SHP77 (cell line): ENCODE data around the gene GRIN1.
A peak's percentile ranks its signal among the peaks of the same experiment; 100 is the strongest.

Experiments
- DNase-seq, 2 experiments: peaks; one replicate each; lab custom pipeline; 2025; lab: John Stamatoyannopoulos, UW

The GRIN1 gene

DNA sequence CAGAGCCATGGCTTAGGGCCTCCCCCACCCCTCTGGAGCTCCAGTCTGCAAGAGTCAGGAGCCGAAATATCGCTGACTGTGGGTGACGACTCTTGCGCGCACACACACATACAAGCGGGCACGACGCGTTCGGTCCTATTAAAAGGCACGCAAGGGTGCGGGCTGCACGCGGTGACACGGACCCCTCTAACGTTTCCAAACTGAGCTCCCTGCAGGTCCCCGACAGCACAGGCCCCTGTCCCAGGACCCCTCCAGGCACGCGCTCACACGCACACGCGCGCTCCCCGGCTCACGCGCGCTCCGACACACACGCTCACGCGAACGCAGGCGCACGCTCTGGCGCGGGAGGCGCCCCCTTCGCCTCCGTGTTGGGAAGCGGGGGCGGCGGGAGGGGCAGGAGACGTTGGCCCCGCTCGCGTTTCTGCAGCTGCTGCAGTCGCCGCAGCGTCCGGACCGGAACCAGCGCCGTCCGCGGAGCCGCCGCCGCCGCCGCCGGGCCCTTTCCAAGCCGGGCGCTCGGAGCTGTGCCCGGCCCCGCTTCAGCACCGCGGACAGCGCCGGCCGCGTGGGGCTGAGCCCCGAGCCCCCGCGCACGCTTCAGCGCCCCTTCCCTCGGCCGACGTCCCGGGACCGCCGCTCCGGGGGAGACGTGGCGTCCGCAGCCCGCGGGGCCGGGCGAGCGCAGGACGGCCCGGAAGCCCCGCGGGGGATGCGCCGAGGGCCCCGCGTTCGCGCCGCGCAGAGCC lies at the start of gene GRIN1:
Gene GRIN1 (plus strand): TSS at position 433 of the 746 bp plus-strand sequence. CDS start 333 bp downstream, outside the sequence.
- no peak for DNase-seq

DNA sequence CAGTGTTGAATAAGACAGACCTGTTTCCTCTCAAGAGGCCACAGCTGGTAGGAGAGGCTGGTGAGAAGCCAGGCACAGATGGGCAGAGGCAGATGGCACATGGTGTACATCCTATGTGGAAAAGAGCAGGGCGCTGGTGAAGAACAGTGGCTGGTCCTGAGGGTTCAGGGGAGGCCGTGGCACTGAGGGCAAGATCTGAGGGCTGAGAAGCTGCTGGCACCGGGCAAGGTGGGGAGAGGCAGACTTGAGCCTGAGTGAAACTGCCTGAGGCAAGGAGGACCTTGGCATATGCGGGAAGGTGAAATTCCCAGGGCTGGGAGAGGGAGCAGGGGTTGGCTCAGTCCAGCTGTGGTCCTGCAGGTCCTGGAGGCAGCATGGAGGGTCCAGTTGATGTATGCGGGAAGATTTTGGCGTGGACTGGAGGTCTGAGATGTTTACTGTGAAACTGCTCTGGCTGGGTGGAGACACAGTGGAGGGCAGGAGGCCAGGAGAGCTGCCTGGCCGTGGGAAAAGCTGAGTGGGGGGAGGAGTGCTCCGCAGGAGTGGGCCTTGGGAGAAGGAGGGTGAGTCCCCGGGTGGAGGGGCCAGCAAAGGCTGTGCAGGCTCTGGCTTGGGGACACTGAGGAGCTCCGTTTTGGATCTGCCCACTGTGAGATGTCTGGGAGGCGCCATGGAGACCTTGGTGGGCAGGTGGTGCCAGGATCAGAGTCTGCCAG lies 49.6 kb upstream of the GRIN1 start:
- DNase-seq: no peak

GRCh38 chr9:137095664-137096517 lies 43.1 kb upstream of the GRIN1 start:
- DNase-seq: peak in 1 of 2 experiments; percentile 10

- DNase-seq: no peak
Measured at GRCh38 chr9:137096785-137097546, 42.0 kb upstream of the GRIN1 start.

DNA sequence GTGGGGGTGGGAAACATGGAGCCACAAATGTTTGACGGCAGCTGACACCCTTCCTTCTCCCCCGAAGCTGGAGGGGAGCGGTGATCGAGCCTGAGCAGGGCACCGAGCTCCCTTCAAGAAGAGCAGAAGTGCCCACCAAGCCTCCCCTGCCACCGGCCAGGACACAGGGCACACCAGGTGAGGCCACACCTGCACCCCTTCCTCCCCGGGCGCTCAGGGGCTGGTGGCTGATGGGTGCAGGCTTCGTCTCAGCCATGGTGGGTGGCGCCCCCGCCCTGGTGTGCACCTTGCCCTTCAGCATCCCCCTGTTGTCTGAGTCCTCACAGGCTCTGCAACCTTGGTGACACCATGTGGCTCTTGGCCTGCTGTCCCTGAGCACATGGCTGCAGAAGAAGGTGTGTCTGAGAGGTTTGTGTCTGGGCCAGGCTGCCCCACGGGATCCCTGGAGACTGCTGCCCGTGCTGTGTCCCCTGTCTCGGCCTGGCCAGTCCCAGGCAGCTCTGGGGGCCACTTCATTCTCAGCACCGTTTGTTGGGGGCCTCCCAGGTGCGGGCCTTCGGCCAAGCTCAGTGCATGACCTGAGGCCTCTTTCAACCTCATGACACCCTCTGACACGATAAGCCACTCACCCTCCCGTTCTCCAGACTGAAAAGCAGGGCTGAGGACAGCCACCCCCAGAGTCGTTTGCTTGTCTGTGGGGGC lies 41.0 kb upstream of the GRIN1 start:
- DNase-seq: no peak

- no peak for DNase-seq
Measured at GRCh38 chr9:137099231-137099630, 39.7 kb upstream of the GRIN1 start.

- DNase-seq: no peak
Measured at GRCh38 chr9:137103206-137103999, 35.6 kb upstream of the GRIN1 start.

DNA sequence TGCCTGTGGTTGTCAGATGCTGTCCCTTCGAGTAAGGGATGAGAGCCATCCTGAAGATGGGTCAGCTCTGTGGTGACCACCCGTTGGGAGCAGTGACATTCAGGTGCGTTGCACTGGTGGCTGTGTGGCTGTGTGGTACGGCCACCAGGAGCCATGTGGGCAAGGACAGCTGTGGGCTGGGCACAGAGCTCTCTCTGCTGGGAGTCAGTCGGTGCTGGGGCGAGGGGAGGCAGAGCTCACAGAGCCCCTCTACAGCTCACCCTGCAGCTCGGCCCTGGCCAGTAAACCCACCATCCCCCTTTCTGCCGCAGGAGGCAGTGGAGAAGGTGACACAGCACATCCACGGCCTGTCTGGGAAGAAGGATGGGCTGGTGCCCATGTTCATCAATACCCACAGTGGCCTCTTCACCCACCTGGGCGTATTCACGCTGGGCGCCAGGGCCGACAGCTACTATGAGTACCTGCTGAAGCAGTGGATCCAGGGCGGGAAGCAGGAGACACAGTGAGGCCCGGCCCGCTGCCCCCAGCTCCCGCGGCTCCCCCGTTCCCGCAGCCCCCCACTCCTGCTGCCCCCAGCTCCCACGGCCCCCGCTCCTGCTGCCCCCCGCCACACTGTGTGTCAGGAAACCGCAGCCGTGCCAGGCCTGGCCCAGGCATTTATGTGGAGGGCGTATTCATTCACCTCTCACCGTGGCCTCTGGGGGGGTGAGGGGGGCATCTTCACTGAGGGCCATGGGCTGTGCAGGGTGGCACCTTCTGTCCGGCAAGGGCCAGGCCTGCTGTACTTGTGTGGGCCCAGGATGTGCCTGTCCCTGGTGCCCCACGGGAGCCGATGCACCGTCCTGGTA lies 32.9 kb upstream of the GRIN1 start:
- no peak for DNase-seq

DNA sequence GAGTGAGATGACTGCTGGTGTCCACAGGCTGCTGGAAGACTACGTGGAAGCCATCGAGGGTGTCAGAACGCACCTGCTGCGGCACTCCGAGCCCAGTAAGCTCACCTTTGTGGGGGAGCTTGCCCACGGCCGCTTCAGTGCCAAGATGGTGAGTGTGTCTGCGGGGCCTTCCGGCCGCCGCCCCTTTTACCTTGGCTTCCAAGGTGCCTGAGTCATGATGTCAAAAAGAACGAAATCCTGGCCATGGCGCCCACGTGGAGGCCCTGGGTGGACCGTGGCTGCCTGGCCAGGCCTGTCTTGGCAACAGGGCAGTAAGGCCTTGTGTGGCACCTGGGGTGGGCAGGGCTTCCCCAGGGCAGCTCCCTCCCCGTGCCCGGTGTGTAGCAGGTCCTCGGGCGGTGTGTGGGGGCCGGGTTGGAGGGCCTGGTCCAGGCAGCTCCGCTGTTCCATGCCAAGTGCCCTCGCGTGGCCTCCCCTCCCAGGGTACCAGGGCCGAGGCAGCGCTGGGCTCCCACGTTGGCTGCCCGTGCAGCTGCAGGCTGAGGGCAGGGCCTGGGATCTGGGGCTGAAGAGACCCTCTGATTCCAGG lies 32.2 kb upstream of the GRIN1 start:
- DNase-seq: no peak

DNA sequence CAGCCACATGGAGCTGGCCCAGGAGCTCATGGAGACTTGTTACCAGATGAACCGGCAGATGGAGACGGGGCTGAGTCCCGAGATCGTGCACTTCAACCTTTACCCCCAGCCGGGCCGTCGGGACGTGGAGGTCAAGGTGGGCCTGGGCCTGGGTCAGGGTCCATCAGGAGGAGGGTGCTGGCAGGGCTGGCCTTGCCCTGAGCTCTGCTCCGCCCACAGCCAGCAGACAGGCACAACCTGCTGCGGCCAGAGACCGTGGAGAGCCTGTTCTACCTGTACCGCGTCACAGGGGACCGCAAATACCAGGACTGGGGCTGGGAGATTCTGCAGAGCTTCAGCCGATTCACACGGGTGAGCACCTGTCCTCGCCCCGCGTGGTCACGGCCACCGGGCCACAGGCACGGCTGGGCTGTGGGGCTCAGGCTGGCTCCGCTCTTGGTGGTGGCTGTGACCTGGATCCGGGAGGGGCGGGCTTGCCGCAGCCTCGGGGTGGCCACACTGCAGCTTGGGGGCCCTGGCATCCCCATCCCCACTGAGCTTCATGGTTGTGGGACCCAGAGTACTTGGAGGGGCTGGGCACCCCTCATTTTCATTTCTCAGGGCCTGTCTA lies 31.5 kb upstream of the GRIN1 start:
- DNase-seq: no peak

GRCh38 chr9:137107982-137108381 lies 31.0 kb upstream of the GRIN1 start:
- DNase-seq: no peak

- DNase-seq: no peak
Measured at GRCh38 chr9:137108608-137109249, 30.2 kb upstream of the GRIN1 start.

DNA sequence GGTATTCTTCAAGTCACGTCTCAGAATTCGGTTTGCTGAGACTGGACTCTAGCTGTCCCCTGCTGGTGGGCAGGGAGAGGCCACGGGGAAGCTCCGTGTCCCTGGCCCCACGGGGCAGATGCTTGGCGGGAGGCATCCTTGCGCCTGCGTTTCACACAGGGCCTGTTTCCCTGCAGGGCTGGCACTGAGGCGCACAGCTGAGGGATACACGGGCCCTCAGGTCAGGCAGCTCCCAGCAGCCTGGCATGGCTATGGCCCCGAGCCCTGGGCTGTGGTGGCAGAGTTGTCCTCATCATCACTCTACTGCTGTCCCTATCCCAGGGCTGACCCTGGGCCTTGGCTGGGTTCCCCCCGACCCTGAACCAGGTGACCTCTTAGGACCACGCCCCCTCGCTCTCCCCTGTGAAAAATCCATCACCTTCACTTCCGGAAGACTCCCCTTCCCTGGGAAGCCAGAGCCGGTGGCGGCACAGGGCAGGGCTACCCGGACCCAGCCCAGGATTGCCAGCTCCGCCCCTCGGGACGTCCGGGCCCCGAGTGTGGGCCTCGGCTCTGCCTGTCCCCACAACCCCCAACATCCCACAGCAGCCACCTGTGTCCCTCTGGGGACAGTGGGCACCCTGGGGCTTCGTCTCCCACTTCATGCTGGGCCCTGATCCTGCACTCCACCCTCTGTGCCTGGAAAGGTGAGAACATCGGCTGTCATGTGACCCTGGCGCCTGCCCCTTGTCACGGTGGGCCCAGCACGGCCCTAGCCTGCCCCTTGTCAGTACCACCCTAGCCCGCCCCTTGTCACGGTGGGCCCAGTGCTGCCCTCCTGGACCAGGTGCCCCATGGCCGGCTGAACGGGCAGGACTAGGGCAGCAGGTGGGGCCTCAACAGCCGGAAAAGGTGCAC lies 29.5 kb upstream of the GRIN1 start:
- DNase-seq: no peak

DNA sequence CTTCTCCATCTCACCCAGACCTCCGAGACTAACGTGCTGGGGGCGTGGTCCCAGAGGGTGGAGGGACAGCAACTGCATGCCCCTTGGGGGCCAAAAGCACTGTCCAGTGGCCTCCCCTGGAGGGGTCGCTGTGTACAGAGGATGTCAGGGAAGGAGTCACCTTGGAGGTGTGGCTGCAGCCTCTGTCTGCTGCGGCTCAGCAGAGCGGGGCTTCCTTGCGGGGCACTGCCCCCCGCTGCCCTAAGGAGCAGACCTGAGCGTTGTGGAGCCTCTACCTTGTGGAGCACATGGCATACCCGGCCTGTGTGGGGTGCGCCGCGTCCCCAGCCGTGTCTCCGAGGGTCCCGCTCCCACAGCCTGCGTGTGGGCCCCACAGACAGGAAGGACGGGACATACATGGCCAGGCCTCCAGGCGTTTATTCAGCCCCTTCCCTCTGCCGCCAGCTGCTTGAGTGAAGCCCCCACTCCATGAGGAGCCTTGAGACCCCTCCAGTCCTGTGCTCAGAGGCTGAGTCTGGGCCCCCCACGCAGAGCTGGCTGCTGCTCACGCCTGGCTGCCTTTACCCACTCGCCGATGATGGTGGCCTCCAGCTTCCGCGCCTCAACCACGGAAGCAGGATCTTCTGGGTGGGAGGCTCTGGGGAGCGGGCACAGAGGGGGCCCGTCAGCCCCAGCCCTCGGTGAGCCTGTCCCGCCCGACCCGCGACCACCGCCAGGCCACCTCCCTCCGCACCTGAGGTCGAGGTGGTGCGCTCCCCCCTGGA lies 28.6 kb upstream of the GRIN1 start:
- no peak for DNase-seq

DNA sequence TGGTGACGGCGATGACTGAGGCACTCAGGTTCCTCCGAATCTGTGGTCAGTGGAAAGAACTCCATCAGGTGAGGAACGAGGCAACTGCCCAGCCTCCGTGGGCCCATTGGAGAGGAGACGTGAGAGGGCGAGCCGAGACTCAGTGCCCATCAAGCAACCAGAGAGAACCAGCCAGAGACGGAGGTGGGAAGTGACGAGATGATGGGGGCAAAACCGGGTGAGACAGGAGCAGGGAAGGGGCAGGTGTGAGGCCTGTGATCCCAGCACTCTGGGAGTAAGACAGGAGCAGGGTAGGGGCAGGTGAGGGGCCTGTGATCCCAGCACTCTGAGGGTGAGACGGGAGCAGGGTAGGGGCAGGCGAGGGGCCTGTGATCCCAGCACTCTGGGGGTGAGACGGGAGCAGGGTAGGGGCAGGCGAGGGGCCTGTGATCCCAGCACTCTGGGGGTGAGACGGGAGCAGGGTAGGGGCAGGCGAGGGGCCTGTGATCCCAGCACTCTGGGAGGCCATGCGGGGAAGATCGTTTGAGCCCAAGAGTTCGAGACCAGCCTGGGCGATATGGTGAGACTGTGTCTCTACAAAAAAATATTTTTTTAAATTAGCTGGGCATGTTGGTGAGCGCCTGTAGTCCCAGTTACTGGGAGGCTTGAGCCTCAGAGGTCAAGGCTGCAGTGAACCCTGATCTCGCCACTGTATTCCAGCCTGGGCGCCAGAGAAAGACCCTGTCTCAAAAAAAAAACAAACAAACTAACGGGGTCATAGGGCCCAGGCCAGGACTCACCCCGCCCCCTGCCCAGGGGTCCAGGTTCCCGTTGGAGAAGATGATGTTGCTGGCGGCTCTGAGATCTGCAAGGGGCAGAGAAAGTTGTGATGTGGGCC lies 27.8 kb upstream of the GRIN1 start:
- DNase-seq: no peak
